ENCODE measurements around the gene ACD.

ACD gene

DNA sequence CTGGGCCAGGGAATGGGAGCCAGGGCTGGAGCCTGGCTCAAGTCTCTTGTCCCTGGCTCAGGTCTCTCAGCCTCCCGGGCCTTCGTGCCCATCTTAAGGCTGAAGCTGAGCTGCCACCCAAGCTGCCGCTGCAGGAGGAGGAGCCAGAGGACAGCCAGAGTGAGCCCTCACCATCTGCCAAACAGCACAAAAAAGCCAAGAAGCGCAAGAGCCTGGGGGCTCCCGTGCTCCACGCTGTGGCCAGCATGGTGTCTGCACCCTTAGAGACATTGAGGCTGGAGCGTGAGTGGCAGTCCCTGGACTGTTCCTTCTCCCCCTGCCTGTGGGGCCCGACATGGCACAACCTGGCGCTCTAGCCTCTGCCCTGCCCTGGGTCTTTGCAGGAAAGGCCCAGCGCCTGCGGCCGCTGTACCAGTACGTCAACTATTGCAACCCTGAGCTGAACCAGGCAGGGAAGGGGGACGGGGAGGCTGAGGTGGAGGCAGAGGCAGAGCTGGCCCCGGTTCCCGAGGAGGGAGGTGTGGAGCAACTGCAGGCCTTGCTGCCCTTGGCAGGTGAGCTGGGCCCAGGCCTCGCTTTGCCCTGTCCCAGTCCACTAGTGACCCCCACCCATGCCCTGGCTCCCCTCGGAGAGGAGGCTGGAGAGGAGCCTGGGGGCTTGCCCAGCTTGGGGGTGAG lies 7.9 kb upstream of the ACD start:
- Histone ChIP-seq H4K12ac (ENCODE audit: low read depth, low read length) (no peak overlapping the region), H3K27ac (ENCODE audit: low read depth, low read length) (no peak overlapping the region), H4K8ac (ENCODE audit: low read depth, low read length) (no peak overlapping the region), H3K14ac (ENCODE audit: low read length) (no peak overlapping the region), H3K18ac (ENCODE audit: low read length) (no peak overlapping the region), H3K27me3 (ENCODE audit: insufficient read depth, low read length) (no peaks in the 10 kb centered on the region), H3K4me3 (ENCODE audit: low read depth, low read length) (no peak overlapping the region), H3K9ac (ENCODE audit: low read length) (no peak overlapping the region), H3K36me3 (ENCODE audit: control insufficient read depth in 1 of 2, insufficient read depth in 2 of 2, low read length in 2 of 2) (peaks cover 0 to 3% of the 10 kb centered on the region in 2 experiments), H3K23ac (ENCODE audit: low read length) (no peak overlapping the region), H3K9me3 (ENCODE audit: insufficient read depth, low read depth, low read length) (no peaks in the 10 kb centered on the region), H3K4ac (ENCODE audit: low read depth, low read length) (no peak overlapping the region), H3K4me1 (ENCODE audit: control insufficient read depth in 1 of 2, insufficient read depth in 2 of 2, low read length in 2 of 2) (peaks cover 11% of the 10 kb centered on the region in 2 experiments), H3K79me1 (ENCODE audit: low read length) (peaks cover 5% of the 10 kb centered on the region), H2BK5ac (ENCODE audit: low read depth, low read length, poor library complexity) (no peak overlapping the region), H3K79me2 (ENCODE audit: control insufficient read depth, insufficient read depth, low read length, poor library complexity) (peaks cover 3% of the 10 kb centered on the region), H4K91ac (ENCODE audit: low read depth, low read length) (no peak overlapping the region), H2AFZ (ENCODE audit: insufficient read depth, low read length, poor library complexity) (no peak overlapping the region), H2AK5ac (ENCODE audit: low read length) (no peak overlapping the region), H2BK120ac (ENCODE audit: insufficient read depth, low read length, poor library complexity) (no peak overlapping the region), H2BK12ac (ENCODE audit: low read length) (no peak overlapping the region), H3K4me2 (ENCODE audit: low read length) (no peak overlapping the region)
- DNase-seq = peak; percentile 97
- no CpG with 5 or more reads among the region's 18 CpGs for WGBS (ENCODE audit: extremely low coverage, insufficient coverage, insufficient read length)

DNA sequence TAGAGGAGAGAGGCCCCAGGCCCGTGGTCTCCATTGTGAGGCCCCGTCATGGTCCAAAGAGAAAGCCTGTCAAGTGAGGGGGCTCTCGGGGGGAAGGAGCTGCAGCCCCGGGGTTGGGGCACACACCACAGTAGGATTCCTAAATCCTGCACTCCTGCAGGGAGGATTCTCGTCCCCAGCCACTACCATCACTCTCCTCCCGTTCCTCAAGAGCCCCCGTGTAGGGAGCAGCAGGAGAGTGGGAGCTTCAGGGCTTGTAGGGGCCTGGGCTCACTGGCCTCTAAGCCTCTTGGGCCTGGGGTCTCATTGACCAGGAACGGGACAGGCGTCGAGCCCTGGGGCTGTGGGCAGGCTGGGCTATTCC lies 7.4 kb upstream of the ACD start:
- H3K4me2 ChIP-seq (ENCODE audit: low read length) = peak overlapping the region; percentile 78
- no peak overlapping the region for H4K12ac ChIP-seq (ENCODE audit: low read depth, low read length)
- DNase-seq = no peak
- H2AK5ac ChIP-seq (ENCODE audit: low read length) = no peak overlapping the region
- peaks cover 5% of the 10 kb centered on the region for H3K79me1 ChIP-seq (ENCODE audit: low read length)
- H2BK12ac ChIP-seq (ENCODE audit: low read length) = no peak overlapping the region
- no peaks in the 10 kb centered on the region for H3K27me3 ChIP-seq (ENCODE audit: insufficient read depth, low read length)
- peak overlapping the region; percentile 93 for H4K8ac ChIP-seq (ENCODE audit: low read depth, low read length)
- H3K27ac ChIP-seq (ENCODE audit: low read depth, low read length) = no peak overlapping the region
- H3K9me3 ChIP-seq (ENCODE audit: insufficient read depth, low read depth, low read length) = no peaks in the 10 kb centered on the region
- no peak overlapping the region for H3K4ac ChIP-seq (ENCODE audit: low read depth, low read length)
- H2AFZ ChIP-seq (ENCODE audit: insufficient read depth, low read length, poor library complexity) = no peak overlapping the region
- H3K4me1 ChIP-seq (ENCODE audit: control insufficient read depth in 1 of 2, insufficient read depth in 2 of 2, low read length in 2 of 2) = peaks cover 11% of the 10 kb centered on the region in 2 experiments
- peaks cover 2 to 4% of the 10 kb centered on the region in 2 experiments for H3K36me3 ChIP-seq (ENCODE audit: control insufficient read depth in 1 of 2, insufficient read depth in 2 of 2, low read length in 2 of 2)
- no peak overlapping the region for H4K91ac ChIP-seq (ENCODE audit: low read depth, low read length)
- H3K18ac ChIP-seq (ENCODE audit: low read length) = no peak overlapping the region
- no peak overlapping the region for H3K4me3 ChIP-seq (ENCODE audit: low read depth, low read length)
- no peak overlapping the region for H2BK120ac ChIP-seq (ENCODE audit: insufficient read depth, low read length, poor library complexity)
- H2BK5ac ChIP-seq (ENCODE audit: low read depth, low read length, poor library complexity) = no peak overlapping the region
- no peak overlapping the region for H3K9ac ChIP-seq (ENCODE audit: low read length)
- peaks cover 3% of the 10 kb centered on the region for H3K79me2 ChIP-seq (ENCODE audit: control insufficient read depth, insufficient read depth, low read length, poor library complexity)
- no CpG with 5 or more reads among the region's 10 CpGs for WGBS (ENCODE audit: extremely low coverage, insufficient coverage, insufficient read length)
- no peak overlapping the region for H3K23ac ChIP-seq (ENCODE audit: low read length)
- no peak overlapping the region for H3K14ac ChIP-seq (ENCODE audit: low read length)

DNA sequence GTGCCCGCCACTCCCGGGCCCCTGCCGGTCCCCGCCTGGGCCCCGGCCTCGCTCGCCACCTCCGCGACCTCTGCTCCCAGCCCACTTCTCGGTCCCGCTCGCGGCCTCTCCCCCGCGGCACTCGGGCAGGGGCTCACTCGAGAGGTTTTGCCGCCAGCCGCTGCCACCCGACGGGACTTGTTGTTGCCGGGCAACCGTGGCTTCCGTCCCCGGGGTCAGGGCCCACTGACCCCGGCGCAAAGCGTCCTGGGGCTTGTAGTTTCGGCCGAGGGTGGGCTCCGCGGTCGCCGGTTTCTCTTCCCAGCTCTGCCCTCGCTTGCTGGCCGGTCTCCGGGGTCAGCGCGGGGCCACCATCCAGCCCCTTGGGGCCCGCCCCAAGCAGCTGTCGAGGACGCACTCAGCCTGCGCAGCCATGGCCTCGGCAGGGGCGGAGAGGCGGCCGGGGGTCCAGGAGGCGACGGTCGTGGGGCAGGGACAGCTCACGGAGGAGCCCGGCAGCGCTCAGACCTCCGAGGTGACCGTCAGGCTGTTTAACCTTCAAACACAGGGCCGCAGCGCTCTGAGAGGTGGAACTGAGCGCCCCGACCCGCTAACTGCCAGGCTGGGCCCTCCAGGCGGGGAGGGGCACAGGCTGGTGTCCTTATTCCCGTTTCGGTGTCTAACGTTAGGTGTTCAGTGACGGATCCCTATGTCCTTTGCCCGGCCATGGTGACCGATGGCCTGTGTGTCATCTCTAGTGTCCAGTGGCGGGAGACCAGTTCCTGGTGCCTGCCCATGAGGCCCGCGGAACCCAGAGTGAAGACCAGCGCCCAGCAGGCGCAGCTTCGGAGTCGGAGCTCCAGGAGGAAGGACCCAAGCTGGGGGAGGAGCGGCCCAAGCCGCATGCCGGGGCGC lies 6.7 kb upstream of the ACD start, which contains the start of the genes C16orf86 and ENKD1:
TSS of gene C16orf86 (plus strand) at position 256 of the 894 bp plus-strand sequence. CDS start at position 413, 157 bp downstream.
TSS of gene ENKD1 (minus strand) at position 192 of the 894 bp plus-strand sequence. CDS start 308 bp downstream, outside the sequence.
- Histone ChIP-seq H2AFZ (ENCODE audit: insufficient read depth, low read length, poor library complexity) (peak within 1 kb of the TSS; percentile 96), H3K27ac (ENCODE audit: low read depth, low read length) (no peak within 1 kb of the TSS), H4K12ac (ENCODE audit: low read depth, low read length) (peak within 1 kb of the TSS; percentile 70), H3K4ac (ENCODE audit: low read depth, low read length) (peak within 1 kb of the TSS; percentile 53), H3K4me1 (ENCODE audit: control insufficient read depth in 1 of 2, insufficient read depth in 2 of 2, low read length in 2 of 2) (peaks cover 11% of the 10 kb centered on the region in 2 experiments), H3K36me3 (ENCODE audit: control insufficient read depth in 1 of 2, insufficient read depth in 2 of 2, low read length in 2 of 2) (peaks cover 4% of the 10 kb centered on the region in 2 experiments), H3K4me2 (ENCODE audit: low read length) (peak within 1 kb of the TSS; percentile 78), H3K4me3 (ENCODE audit: low read depth, low read length) (peak within 1 kb of the TSS; percentile 79), H3K9me3 (ENCODE audit: insufficient read depth, low read depth, low read length) (no peaks in the 10 kb centered on the region), H2AK5ac (ENCODE audit: low read length) (no peak within 1 kb of the TSS), H2BK120ac (ENCODE audit: insufficient read depth, low read length, poor library complexity) (peak within 1 kb of the TSS; percentile 70), H3K27me3 (ENCODE audit: insufficient read depth, low read length) (no peaks in the 10 kb centered on the region), H3K79me2 (ENCODE audit: control insufficient read depth, insufficient read depth, low read length, poor library complexity) (peaks cover 3% of the 10 kb centered on the region), H3K9ac (ENCODE audit: low read length) (no peak within 1 kb of the TSS), H2BK5ac (ENCODE audit: low read depth, low read length, poor library complexity) (no peak within 1 kb of the TSS), H3K14ac (ENCODE audit: low read length) (peak within 1 kb of the TSS; percentile 62), H4K91ac (ENCODE audit: low read depth, low read length) (peak within 1 kb of the TSS; percentile 87), H4K8ac (ENCODE audit: low read depth, low read length) (peak within 1 kb of the TSS; percentile 93), H3K79me1 (ENCODE audit: low read length) (peaks cover 5% of the 10 kb centered on the region), H3K23ac (ENCODE audit: low read length) (no peak within 1 kb of the TSS), H3K18ac (ENCODE audit: low read length) (peak within 1 kb of the TSS; percentile 70), H2BK12ac (ENCODE audit: low read length) (no peak within 1 kb of the TSS)
- DNase-seq = peak; percentile 70 to 79
- no CpG with 5 or more reads among the region's 78 CpGs for WGBS (ENCODE audit: extremely low coverage, insufficient coverage, insufficient read length)

DNA sequence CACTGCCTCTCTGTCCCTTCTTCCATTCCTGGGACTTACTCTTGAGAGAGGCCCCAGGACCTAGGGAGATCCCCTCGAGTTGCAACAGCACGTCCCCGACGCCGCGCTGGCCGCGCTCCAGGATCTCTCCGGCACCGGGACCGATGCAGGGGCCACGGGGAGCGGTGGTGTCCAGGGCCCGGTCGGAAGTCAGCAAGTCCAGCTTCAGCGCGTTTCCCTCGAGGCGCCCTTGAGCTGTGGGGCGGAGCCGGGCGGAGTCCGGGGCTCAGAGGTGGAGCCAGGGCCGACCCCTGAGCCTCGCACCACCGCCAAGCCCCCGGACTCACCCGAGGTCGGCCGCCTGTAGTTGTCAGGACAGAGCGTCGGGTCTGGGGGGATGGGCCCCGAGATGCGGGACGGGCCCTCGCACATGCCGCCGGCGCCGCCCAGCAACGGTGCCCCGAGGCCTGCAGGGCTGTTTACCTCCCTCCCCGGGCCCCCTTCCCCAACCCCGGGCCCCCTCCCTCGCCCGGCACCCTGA lies 6.0 kb upstream of the ACD start:
- Histone ChIP-seq H3K27ac (ENCODE audit: low read depth, low read length) (no peak overlapping the region), H2AFZ (ENCODE audit: insufficient read depth, low read length, poor library complexity) (no peak overlapping the region), H3K9me3 (ENCODE audit: insufficient read depth, low read depth, low read length) (no peaks in the 10 kb centered on the region), H3K27me3 (ENCODE audit: insufficient read depth, low read length) (no peaks in the 10 kb centered on the region), H3K4me2 (ENCODE audit: low read length) (peak overlapping the region; percentile 78), H4K8ac (ENCODE audit: low read depth, low read length) (peak overlapping the region; percentile 3), H3K9ac (ENCODE audit: low read length) (no peak overlapping the region), H2BK5ac (ENCODE audit: low read depth, low read length, poor library complexity) (no peak overlapping the region), H2AK5ac (ENCODE audit: low read length) (no peak overlapping the region), H3K4me1 (ENCODE audit: control insufficient read depth in 1 of 2, insufficient read depth in 2 of 2, low read length in 2 of 2) (peaks cover 11 to 14% of the 10 kb centered on the region in 2 experiments), H3K14ac (ENCODE audit: low read length) (peak overlapping the region; percentile 13), H2BK120ac (ENCODE audit: insufficient read depth, low read length, poor library complexity) (no peak overlapping the region), H3K79me1 (ENCODE audit: low read length) (peaks cover 5% of the 10 kb centered on the region), H3K18ac (ENCODE audit: low read length) (no peak overlapping the region), H2BK12ac (ENCODE audit: low read length) (no peak overlapping the region), H3K23ac (ENCODE audit: low read length) (no peak overlapping the region), H3K36me3 (ENCODE audit: control insufficient read depth in 1 of 2, insufficient read depth in 2 of 2, low read length in 2 of 2) (peaks cover 4% of the 10 kb centered on the region in 2 experiments), H4K91ac (ENCODE audit: low read depth, low read length) (no peak overlapping the region), H3K4me3 (ENCODE audit: low read depth, low read length) (peak overlapping the region; percentile 79), H3K79me2 (ENCODE audit: control insufficient read depth, insufficient read depth, low read length, poor library complexity) (peaks cover 3% of the 10 kb centered on the region), H4K12ac (ENCODE audit: low read depth, low read length) (peak overlapping the region; percentile 6), H3K4ac (ENCODE audit: low read depth, low read length) (no peak overlapping the region)
- no CpG with 5 or more reads among the region's 46 CpGs for WGBS (ENCODE audit: extremely low coverage, insufficient coverage, insufficient read length)
- DNase-seq = no peak

All from trophoblast cell (in vitro differentiated cells and primary cell).